HL-60/S4 treated with phorbol 12-myristate 13-acetate at 8.2 ng/mL for 4 days and 3 days (cell line): ENCODE measurements around the gene MACROD2.
"Not testable (repeated sequence)": the region's sequence is repeated elsewhere in the genome, so short reads cannot be mapped to it uniquely, and the experiment has no call there.

Experiments
- in situ Hi-C: fragments of 300-500 bp; cut with MboI; formaldehyde crosslinking; loops from 2 replicates; pipeline ENCODE4 v1.15.0; 2022; ENCODE audit warnings: low sequenced_read_pairs

The MACROD2 gene

DNA sequence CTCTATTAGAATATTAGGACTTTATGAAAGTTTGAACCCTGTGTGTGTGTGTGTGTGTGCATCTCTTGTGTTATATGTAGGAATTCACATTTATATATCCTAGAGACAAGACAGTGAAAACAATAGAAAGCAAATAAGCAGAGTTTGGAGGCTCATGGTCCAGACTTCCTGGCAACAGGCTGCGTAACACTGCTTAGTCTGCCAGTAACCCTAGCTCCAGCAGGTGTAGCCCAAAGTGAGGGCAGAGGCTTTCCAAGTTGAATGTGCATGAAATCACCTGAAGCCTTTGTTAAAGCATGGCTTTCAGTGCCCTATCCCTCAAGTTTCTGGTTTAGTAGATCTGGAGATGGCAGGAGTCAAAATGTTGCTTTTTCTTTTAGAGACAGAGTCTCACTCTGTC, 2008.0 kb downstream of the MACROD2 start:
- in situ Hi-C loops: no loop called here

- in situ Hi-C loops: no loop called here
Measured at GRCh38 chr20:16004108-16004854, 2009.0 kb downstream of the MACROD2 start.

- in situ Hi-C loops: no loop called here
Measured at GRCh38 chr20:16005021-16005914, 2010.0 kb downstream of the MACROD2 start.

GRCh38 chr20:16005915-16006493, 2010.7 kb downstream of the MACROD2 start:
- in situ Hi-C loops: no loop called here

- in situ Hi-C loops: no loop called here
Measured at GRCh38 chr20:16007164-16007563, 2011.8 kb downstream of the MACROD2 start.

- in situ Hi-C loops: no loop called here
Measured at GRCh38 chr20:16007962-16008361, 2012.6 kb downstream of the MACROD2 start.

DNA sequence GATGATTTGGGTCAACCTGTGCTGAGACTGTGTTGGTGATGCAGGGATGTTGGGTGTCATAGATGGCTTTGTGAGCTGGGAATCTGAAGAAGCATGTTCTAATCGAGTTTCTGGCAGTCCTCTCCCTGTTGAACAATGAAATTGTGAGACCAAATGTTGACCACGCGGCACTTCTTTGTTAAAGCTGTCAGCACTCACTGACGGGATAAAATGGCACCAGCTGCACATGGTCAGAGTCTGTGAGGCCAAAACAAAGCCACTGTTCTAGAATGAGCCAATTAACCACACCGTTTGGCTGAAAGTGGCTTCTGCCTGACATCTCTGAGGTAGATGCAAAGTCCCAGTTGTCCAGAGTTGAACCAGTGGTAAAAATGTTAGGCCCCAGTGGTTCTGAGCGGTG, 2015.7 kb downstream of the MACROD2 start:
- in situ Hi-C loops: no loop called here

GRCh38 chr20:16011519-16011918, 2016.2 kb downstream of the MACROD2 start:
- in situ Hi-C loops: no loop called here

- in situ Hi-C loops: not testable (repeated sequence)
Measured at GRCh38 chr20:16012934-16013333, 2017.6 kb downstream of the MACROD2 start.

DNA sequence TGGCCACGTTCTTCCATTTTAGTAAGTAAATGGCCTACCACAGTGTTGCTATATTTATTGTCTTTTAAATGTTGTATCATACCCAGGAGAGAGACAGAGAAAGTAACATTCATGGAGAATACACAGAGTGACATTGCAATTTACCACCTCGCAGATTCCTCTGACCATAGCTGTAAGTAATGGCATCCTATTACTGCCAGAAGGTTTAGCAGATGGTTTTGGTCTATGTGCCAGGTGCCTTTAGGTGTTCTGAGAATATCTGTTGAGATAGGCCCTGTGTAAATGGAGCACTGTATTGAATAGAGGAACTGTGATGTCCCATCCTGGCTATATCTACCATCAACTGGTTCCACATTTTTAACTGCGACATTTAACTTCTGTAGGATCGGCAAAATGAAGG, 2018.3 kb downstream of the MACROD2 start:
- in situ Hi-C loops: no loop called here

GRCh38 chr20:16014436-16014835, 2019.1 kb downstream of the MACROD2 start:
- in situ Hi-C loops: no loop called here

DNA sequence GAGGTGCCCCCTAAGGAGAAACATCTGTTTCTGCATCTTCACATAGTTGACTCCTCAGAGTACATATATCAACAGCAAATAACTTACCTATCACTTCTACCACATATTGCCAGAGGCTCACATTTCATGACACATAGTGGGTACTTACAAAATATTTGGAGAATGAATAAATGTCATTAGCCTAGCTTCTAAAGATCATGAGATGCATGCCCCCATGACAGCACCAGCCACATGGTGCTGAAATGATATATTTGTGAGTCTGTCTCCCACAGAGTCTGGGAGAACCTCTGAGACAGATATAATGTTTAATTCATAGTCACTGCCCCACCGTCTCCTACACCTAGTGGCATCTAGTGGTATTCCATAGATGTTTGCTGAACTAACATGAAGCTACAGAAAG, 2022.3 kb downstream of the MACROD2 start:
- in situ Hi-C loops: no loop called here

- in situ Hi-C loops: no loop called here
Measured at GRCh38 chr20:16018881-16019280, 2023.6 kb downstream of the MACROD2 start.

- in situ Hi-C loops: no loop called here
Measured at GRCh38 chr20:16020971-16021370, 2025.7 kb downstream of the MACROD2 start.

GRCh38 chr20:16025084-16025483, 2029.8 kb downstream of the MACROD2 start:
- in situ Hi-C loops: no loop called here

DNA sequence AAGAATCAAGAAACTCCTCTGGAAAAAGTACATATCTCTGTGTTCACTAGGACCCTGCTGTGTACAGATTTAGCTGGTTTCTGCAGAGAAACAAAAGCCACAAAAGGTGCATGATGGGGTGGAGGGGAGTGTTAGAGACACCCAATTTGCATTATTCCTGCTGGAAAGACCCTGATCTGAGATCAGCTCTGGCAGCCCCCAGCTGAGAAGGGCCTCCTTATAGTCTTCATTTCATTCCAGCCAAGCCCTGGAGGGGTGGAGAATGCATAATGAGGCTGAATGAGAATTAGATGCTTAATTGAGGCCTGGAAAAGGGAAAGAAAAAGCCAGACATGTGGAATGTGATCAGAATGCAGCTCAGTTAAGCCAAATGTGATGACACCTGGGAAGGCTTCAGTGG, 2032.4 kb downstream of the MACROD2 start:
- in situ Hi-C loops: no loop called here

DNA sequence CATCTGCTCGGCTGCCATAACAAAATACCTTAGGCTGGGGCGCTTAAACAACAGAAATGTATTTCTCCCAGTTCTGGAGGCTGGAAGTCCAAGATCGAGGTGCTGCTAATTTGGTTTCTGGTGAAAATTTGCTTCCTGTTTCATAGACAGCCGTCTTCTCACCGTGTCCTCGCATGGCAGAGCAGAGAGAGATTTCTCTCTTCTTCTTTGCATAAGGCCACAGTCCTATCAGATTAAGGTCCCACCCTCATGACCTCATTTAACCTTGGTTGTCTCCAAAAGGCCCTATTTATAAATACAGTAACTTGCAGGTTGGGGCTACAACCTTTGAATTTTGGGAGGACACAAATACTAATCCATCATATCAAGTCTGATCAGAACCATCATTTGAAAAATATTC, 2033.6 kb downstream of the MACROD2 start:
- in situ Hi-C loops: no loop called here

DNA sequence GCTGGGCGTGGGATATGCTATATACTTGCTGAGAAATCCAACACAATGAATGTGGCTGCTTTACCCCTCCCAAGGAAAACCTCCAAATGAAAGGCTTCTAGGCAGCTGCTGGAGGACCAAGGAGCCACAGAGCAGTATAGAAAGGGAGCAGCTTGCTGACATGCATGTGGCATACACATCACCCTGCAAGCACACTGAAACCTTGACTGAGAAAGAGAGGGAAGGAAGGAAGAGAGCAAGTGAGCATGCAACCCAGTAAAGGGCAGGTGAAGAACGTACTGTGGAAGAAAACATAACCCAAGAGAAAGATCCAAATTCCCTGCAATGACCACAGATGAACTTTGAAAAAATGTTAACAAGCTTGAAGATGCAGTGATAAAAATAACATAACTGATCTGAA, 2034.9 kb downstream of the MACROD2 start:
- in situ Hi-C loops: no loop called here

DNA sequence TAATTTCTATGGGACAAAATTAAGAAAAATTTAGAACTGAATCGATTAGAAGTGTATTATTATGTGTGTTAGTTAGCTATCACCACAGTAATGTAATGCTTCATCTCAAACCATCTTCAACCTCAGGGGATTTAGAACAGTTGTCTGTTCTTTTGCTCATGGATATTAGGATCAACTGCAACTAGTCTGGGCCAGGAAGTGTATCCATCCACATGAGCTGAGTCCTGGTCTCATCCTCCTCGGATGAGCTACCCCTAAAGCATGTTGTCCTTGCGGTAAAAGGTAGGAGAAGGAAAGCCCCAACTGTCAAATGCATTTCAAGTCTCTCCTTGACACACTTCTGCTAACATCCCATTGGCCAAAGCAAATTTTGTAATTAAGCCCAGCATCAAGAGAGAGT, 2040.3 kb downstream of the MACROD2 start:
- in situ Hi-C loops: no loop called here

DNA sequence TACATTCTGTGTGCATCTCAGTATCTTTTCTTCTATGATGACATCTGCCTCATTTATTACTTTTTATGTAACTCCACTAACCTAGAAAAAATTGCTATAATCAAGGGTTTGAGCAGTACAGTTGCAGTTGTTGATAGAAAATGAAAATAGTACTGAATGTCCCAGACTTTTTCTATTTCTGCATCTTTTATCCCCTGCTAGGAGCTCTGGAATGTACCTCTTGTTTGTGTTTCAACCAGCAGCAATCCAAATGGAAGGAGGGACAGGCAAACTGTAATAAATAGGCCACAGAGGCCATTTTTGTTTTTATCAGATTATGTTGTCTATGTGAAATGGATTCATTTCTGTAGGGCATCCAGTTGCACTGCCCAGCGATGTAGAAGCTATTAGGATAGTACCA, 2041.0 kb downstream of the MACROD2 start:
- in situ Hi-C loops: no loop called here

GRCh38 chr20:16040742-16041141, 2045.4 kb downstream of the MACROD2 start:
- in situ Hi-C loops: no loop called here

- in situ Hi-C loops: no loop called here
Measured at GRCh38 chr20:16042731-16043130, 2047.4 kb downstream of the MACROD2 start.
